Lung (tissue), 12 donors: ENCODE results near the gene FN3K. TPM values are rescaled to one million over a fixed set of nuclear protein-coding genes. Genes with fewer than 3 reads are reported as not detected.

Experiments used
- ATAC-seq: fragments of 200-7000 bp; cut with Tn5 transposase; one replicate; pipeline ENCODE4 v1.9.1; 2020; ENCODE audit warnings: moderate number of reproducible peaks; ENCODE audit not compliant: insufficient read depth, low FRiP score
- DNase-seq, 3 donors: peaks; one replicate each; pipeline ENCODE4 v3.0.0-alpha.2; 2013 to 2017
- H3K27ac ChIP-seq, 2 donors: one replicate each; pipeline ENCODE4 v1.5.1; 2013; ENCODE audit warnings: mild to moderate bottlenecking in 2 of 2, moderate library complexity in 2 of 2, control low read depth in 1 of 2, inconsistent platforms in 1 of 2, low read depth in 1 of 2, low read length in 1 of 2
- H3K27me3 ChIP-seq, 3 donors: one replicate each; pipeline ENCODE4 v1.5.1; 2013; ENCODE audit warnings: low read length in 2 of 3; ENCODE audit not compliant: control insufficient read depth in 3 of 3, insufficient read depth in 3 of 3
- H3K36me3 ChIP-seq, 4 donors: one replicate each; pipeline ENCODE4 v1.5.1; 2013; ENCODE audit warnings: low read length in 4 of 4, mild to moderate bottlenecking in 1 of 4, moderate library complexity in 1 of 4; ENCODE audit not compliant: control insufficient read depth in 4 of 4, insufficient read depth in 4 of 4
- H3K4me1 ChIP-seq, 5 donors: one replicate each; pipeline ENCODE4 v1.5.1; 2013; ENCODE audit warnings: low read length in 5 of 5, mild to moderate bottlenecking in 2 of 5, moderate library complexity in 1 of 5; ENCODE audit not compliant: control insufficient read depth in 5 of 5, insufficient read depth in 5 of 5
- H3K4me3 ChIP-seq: one replicate; pipeline ENCODE4 v1.5.1; 2013; ENCODE audit warnings: mild to moderate bottlenecking, control low read depth, moderate library complexity
- H3K9ac ChIP-seq, 2 donors: one replicate each; pipeline ENCODE4 v1.5.1; 2013; ENCODE audit warnings: low read length in 2 of 2, control low read depth in 1 of 2; ENCODE audit not compliant: insufficient read depth in 1 of 2
- H3K9me3 ChIP-seq, 4 donors: one replicate each; pipeline ENCODE4 v1.5.1; 2013; ENCODE audit warnings: low read length in 3 of 4, mild to moderate bottlenecking in 1 of 4, moderate library complexity in 1 of 4; ENCODE audit not compliant: control insufficient read depth in 4 of 4, insufficient read depth in 3 of 4
- CTCF ChIP-seq: IDR thresholded peaks from 2 replicates; pipeline ENCODE4 v1.5.1; 2012; ENCODE audit warnings: mild to moderate bottlenecking; ENCODE audit errors: control extremely low read depth, extremely low read depth
- whole genome bisulfite sequencing, 2 donors: extraction: QIAGEN DNeasy Blood & Tissue Kit; methylation state at CpG; one replicate each; pipeline ENCODE4 v1.1.7; 2013; 5-methylcytosine and 5-hydroxymethylcytosine counted together
- polyA plus RNA-seq, 2 donors: library from polyadenylated mRNA; stranded (reverse); fragments of 200-250 nt; gene quantifications; one replicate each; pipeline ENCODE4 v1.2.1, GENCODE V29; 2013
- total RNA-seq, 2 donors: library from RNA; depleted of rRNA in 1 of 2; stranded (reverse); fragments of >200 nt in 1 of 2; gene quantifications; one replicate each; pipeline ENCODE4 v1.2.1, GENCODE V29; 2014 to 2021
- donor health status: control.
- donor health status: control.
- donor health status: Bipolar disorder and iron deficiency.
- donor health status: healthy.
- donor health status: DM: yes; HTN: yes; CAD: no.

FN3K gene
- total and polyA plus RNA-seq, 4 donors = 5.0 to 21.0 (median 16.4) TPM

GRCh38 chr17:82756166-82756565 lies 20.8 kb downstream of the FN3K start:
- no peak overlapping the region for H3K27ac ChIP-seq
- no peak for ATAC-seq
- no peak for TF ChIP-seq CTCF
- H3K36me3 ChIP-seq = peaks cover 0 to 2% (median 0%) of the 10 kb centered on the region in 4 donors
- H3K9ac ChIP-seq = no peak overlapping the region
- no peaks in the 10 kb centered on the region for H3K27me3 ChIP-seq
- no peaks in the 10 kb centered on the region for H3K9me3 ChIP-seq
- 95 to 96% methylated on average over 7 of the region's 7 CpGs for WGBS, 2 donors
- H3K4me1 ChIP-seq = peaks cover 4 to 8% (median 7%) of the 10 kb centered on the region in 5 donors
- DNase-seq = no peak
- no peak overlapping the region for H3K4me3 ChIP-seq

DNA sequence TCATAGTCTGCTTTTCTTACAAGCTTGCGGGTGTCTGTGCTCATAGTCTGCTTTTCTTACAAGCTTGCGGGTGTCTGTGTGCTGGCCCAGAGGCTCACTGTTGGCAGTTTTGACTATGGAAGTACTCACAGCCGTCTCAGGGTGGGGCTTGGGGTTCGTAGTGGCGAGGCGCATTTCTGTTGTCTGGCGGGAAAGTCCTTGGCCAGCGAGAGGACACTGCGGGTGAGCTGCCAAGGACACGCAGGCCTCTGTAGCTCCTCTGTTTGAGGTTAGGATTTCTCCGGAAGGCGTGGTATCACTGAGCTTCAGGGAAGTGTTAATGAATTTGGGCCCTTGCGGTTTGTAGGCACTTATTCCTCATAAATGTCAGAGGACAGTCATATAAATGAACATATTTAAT lies 30.0 kb downstream of the FN3K start:
- no peak for ATAC-seq
- Histone ChIP-seq H3K4me3 (no peak overlapping the region), H3K9ac (no peak overlapping the region), H3K4me1 (no peaks in the 10 kb centered on the region), H3K36me3 (peaks cover 9 to 21% (median 20%) of the 10 kb centered on the region in 4 donors), H3K27me3 (no peaks in the 10 kb centered on the region), H3K9me3 (no peaks in the 10 kb centered on the region), H3K27ac (no peak overlapping the region)
- 87 to 91% methylated on average over 13 of the region's 13 CpGs for WGBS, 2 donors
- no peak for TF ChIP-seq CTCF
- no peak for DNase-seq

- peak; percentile 8 for TF ChIP-seq CTCF
- H3K9me3 ChIP-seq = no peaks in the 10 kb centered on the region
- H3K9ac ChIP-seq = no peak overlapping the region
- no peak for ATAC-seq
- H3K4me1 ChIP-seq = no peaks in the 10 kb centered on the region
- DNase-seq = peak in 1 of 3 donors; percentile 37
- H3K36me3 ChIP-seq = peaks cover 9 to 21% (median 19%) of the 10 kb centered on the region in 4 donors
- WGBS, 2 donors = 79 to 82% methylated on average over 24 of the region's 24 CpGs
- H3K27me3 ChIP-seq = no peaks in the 10 kb centered on the region
- no peak overlapping the region for H3K27ac ChIP-seq
- no peak overlapping the region for H3K4me3 ChIP-seq
Measured at GRCh38 chr17:82767041-82767754, 31.8 kb downstream of the FN3K start.
